Pancreas (tissue), 10 donors: ENCODE results near the gene RPS13. TPM values are rescaled to one million over a fixed set of nuclear protein-coding genes. Genes with fewer than 3 reads are reported as not detected.

ENCODE experiments used
- ATAC-seq, 4 donors: fragments of 200-7000 bp; cut with Tn5 transposase; one replicate each; pipeline versions ENCODE4 v1.8.0 to v1.9.1; 2020; ENCODE audit warnings: mild to moderate bottlenecking in 4 of 4, moderate library complexity in 4 of 4
- DNase-seq, 6 donors: peaks; one replicate each; pipeline ENCODE4 v3.0.0-alpha.2; 2020
- FAIRE-seq: peaks from 2 replicates; lab custom pipeline; 2012; peaks lifted over from hg19 to GRCh38; lab: Jason Lieb, UNC
- H3K27ac ChIP-seq, 4 donors: fragments of 200-600 bp; sonication (generic); 1 replicate in 3 of 4; 2 replicates in 1 of 4; pipeline versions ENCODE4 v1.5.0 to v1.8.0; 2020
- H3K27me3 ChIP-seq, 4 donors: fragments of 200-600 bp; one replicate each; pipeline ENCODE4 v1.8.0; 2021
- H3K36me3 ChIP-seq, 3 donors: fragments of 200-600 bp; sonication (generic) in 1 of 3; one replicate each; pipeline versions ENCODE4 v1.5.0 to v1.8.0; 2020 to 2021
- H3K4me1 ChIP-seq, 3 donors: fragments of 200-600 bp; one replicate each; pipeline ENCODE4 v1.8.0; 2021
- H3K4me3 ChIP-seq, 4 donors: fragments of 200-600 bp; sonication (generic) in 2 of 4; one replicate each; pipeline versions ENCODE4 v1.5.0 to v1.8.0; 2020 to 2021
- H3K9me3 ChIP-seq, 4 donors: fragments of 200-600 bp; one replicate each; pipeline ENCODE4 v1.8.0; 2021
- whole genome bisulfite sequencing, 2 donors: extraction: QIAGEN DNeasy Blood & Tissue Kit; methylation state at CpG; one replicate each; pipeline ENCODE4 v1.1.7; 2013; 5-methylcytosine and 5-hydroxymethylcytosine counted together
- intact Hi-C, 3 donors: fragments of 100-400 bp; cut with DNase I; formaldehyde crosslinking; loops; one replicate each; pipeline versions ENCODE4 v1.11.1 to v1.14.2; 2022
- polyA plus RNA-seq, 2 donors: library from polyadenylated mRNA; stranded (reverse); fragments of 200-250 nt; gene quantifications; one replicate each; pipeline ENCODE4 v1.2.3, GENCODE V29; 2013
- total RNA-seq, 6 donors: library from RNA; stranded (reverse); fragmentation: NEBNext Ultra II Directional in 4 of 6; extraction: Animal tissue kit (Norgen Biotek cat#: 25700) in 4 of 6; gene quantifications; one replicate each; pipeline versions ENCODE4 v1.2.1 to v1.2.4, GENCODE V29; 2021 to 2023
- TF ChIP-seq, protein P1 (sequence below), 4 donors: fragments of 200-600 bp; sonication (generic) in 3 of 4; IDR thresholded peaks; one replicate each; pipeline versions ENCODE4 v1.5.0 to v1.8.0; 2021; ENCODE audit warnings: antibody characterized with exemption in 4 of 4
- donor health status: healthy with polysubstance abuse.
- donor health status: DM: no; HTN: no; CAD: no; lungs with moderate emphysema.
- donor health status: DM: no; HTN: no; CAD: no.
- donor health status: control.
- donor health status: control.
- donor health status: Bipolar disorder and iron deficiency.
- donor health status: DM: yes; HTN: yes; CAD: no.
- donor health status: DM: no; HTN: no; CAD: no.
- donor health status: DM: no; HTN: no; CAD: no.
- donor health status: DM: yes; HTN: yes; CAD: no.

The RPS13 gene
- total and polyA plus RNA-seq, 8 donors = 504 to 1,177 (median 673) TPM

DNA sequence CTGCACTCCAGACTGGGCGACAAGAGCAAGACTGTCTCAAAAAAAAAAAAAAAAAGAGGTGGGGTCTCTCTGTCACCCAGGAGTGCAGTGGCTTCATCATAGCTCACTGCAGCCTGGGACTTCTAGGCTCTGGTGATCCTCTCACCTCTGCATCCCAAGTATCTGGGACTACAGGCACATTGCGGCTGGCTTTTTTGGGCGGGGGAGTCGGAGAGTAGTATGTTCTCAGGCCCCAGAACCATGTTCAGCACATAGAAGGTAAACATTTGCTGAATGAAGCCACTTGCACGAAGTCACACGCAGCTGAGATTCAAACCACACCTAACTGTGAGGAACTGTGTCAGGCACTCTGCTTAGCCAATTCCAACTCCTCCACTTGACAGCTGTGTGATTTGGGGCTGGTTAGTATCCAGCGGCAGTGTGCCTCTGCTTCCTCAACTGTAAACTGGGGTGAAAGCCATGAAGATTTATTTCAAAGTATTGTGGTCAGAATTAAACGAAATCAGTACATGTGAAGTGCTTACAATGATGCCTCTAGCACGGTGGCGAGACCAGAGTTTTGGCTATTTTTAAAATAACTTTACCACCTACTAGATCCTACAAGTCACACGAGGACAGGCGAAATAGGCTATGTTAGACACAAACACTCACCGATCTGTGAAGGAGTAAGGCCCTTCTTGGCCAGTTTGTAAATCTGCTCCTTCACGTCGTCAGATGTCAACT lies 789 bp downstream of the RPS13 start:
- Histone ChIP-seq H3K27me3 (no peaks in the 10 kb centered on the region), H3K4me3 (peak overlapping the region; percentile 70 to 89 (median 86)), H3K9me3 (no peaks in the 10 kb centered on the region), H3K4me1 (peaks cover 13 to 27% (median 21%) of the 10 kb centered on the region in 3 donors), H3K36me3 (peaks cover 0 to 32% (median 10%) of the 10 kb centered on the region in 3 donors), H3K27ac (peak overlapping the region; percentile 78 to 87 (median 82))
- WGBS, 2 donors = 10 to 12% methylated on average over 15 of the region's 15 CpGs
- intact Hi-C loops = no loop called here
- FAIRE-seq (no peak), DNase-seq (peak in 1 of 6 donors; percentile 23), ATAC-seq (peak in 1 of 4 donors; percentile 6)
- TF ChIP-seq, protein P1, sequence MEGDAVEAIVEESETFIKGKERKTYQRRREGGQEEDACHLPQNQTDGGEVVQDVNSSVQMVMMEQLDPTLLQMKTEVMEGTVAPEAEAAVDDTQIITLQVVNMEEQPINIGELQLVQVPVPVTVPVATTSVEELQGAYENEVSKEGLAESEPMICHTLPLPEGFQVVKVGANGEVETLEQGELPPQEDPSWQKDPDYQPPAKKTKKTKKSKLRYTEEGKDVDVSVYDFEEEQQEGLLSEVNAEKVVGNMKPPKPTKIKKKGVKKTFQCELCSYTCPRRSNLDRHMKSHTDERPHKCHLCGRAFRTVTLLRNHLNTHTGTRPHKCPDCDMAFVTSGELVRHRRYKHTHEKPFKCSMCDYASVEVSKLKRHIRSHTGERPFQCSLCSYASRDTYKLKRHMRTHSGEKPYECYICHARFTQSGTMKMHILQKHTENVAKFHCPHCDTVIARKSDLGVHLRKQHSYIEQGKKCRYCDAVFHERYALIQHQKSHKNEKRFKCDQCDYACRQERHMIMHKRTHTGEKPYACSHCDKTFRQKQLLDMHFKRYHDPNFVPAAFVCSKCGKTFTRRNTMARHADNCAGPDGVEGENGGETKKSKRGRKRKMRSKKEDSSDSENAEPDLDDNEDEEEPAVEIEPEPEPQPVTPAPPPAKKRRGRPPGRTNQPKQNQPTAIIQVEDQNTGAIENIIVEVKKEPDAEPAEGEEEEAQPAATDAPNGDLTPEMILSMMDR (IDR thresholded peaks at IDR 0.05) = no peak

DNA sequence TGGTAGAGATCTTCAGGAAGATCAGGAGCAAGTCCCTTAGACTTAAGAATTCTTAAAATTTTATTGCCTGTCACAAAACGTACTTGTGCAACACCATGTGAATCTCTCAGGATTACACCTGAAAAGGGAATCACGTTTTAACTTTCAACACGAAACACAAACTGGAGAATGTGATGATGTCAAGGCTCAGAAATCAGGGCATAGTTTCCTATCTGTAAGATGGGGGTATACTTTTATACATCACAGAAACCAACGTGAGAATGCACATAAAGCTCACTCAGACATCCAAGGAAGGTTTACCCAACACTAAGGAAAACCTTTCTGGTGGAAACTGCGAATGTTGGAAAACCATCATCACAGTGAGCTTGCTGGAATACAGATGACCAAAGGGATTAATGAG lies 2.0 kb downstream of the RPS13 start:
- 58 to 61% methylated on average over 5 of the region's 5 CpGs for WGBS, 2 donors
- H3K9me3 ChIP-seq = no peaks in the 10 kb centered on the region
- TF ChIP-seq, protein P1 (IDR thresholded peaks at IDR 0.05) = no peak
- ATAC-seq (no peak), FAIRE-seq (no peak), DNase-seq (no peak)
- peak overlapping the region in 3 of 4 donors; percentile 70 to 89 (median 86) for H3K4me3 ChIP-seq
- H3K27me3 ChIP-seq = no peaks in the 10 kb centered on the region
- H3K27ac ChIP-seq = no peak overlapping the region
- peaks cover 13 to 27% (median 21%) of the 10 kb centered on the region in 3 donors for H3K4me1 ChIP-seq
- peaks cover 0 to 32% (median 10%) of the 10 kb centered on the region in 3 donors for H3K36me3 ChIP-seq
- intact Hi-C loops = no loop called here

DNA sequence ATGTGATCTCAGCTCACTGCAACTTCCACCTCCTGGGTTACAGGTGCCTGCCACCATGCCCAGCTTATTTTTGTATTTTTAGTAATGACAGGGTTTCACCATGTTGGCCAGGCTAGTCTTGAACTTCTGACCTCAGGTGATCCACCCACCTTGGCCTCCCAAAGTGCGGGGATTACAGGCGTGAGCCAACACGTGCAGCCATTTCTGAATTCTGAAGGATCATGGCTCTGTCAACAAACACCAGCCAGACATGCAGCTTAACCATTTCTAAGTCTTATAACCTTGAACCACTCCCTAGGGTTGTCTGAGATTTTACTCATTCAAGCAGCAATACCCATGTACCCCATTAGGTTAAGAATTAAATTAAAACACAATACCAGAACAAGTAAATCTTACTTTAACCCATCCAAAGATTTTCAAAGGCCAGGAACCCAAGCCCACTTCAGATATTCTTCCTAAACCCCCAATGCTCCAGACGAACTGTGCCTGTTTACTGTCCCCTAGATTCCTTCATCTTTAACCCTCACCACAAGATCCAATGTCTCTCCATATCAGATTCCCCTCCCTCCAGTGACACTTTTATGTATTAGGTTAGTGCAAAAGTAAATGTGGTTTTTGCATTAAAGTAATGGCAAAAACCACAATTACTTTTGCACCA lies 4.0 kb downstream of the RPS13 start:
- Histone ChIP-seq H3K27ac (no peak overlapping the region), H3K36me3 (peaks cover 0 to 32% (median 10%) of the 10 kb centered on the region in 3 donors), H3K9me3 (no peaks in the 10 kb centered on the region), H3K4me1 (peaks cover 13 to 25% (median 21%) of the 10 kb centered on the region in 3 donors), H3K27me3 (no peaks in the 10 kb centered on the region), H3K4me3 (no peak overlapping the region)
- ATAC-seq (no peak), DNase-seq (no peak), FAIRE-seq (no peak)
- WGBS, 2 donors = 47 to 51% methylated on average over 4 of the region's 4 CpGs
- TF ChIP-seq, protein P1 (IDR thresholded peaks at IDR 0.05) = no peak
- intact Hi-C loops = no loop called here

DNA sequence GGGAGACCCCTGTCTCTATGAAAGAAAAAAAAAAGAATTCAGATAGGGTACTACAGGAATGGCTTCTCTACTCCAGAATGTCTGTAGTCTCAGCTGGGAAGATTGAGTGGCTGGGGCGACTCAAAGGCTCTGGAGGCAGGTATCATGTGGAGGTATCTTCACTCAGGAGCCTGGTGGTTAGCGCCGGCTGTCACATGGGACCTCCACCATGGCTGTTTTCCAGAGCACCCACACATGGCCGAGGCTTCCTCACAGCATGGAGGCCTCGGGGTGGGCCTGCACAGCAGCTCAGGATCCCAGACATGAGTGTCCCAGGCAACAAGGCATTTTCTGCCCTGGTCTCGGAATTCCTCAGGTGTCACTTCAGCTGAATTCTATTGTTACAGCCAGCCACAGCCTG lies 10.1 kb downstream of the RPS13 start:
- no peaks in the 10 kb centered on the region for H3K4me1 ChIP-seq
- DNase-seq = no peak
- no peak overlapping the region for H3K4me3 ChIP-seq
- no peaks in the 10 kb centered on the region for H3K36me3 ChIP-seq
- H3K27me3 ChIP-seq = no peaks in the 10 kb centered on the region
- intact Hi-C loops = loop anchor here in 2 of 3 donors (5.0 to 10.0 kb wide), 3 partner anchors 120 to 263 kb away; no protein-coding TSS in a partner anchor
- FAIRE-seq = no peak
- H3K27ac ChIP-seq = no peak overlapping the region
- no peaks in the 10 kb centered on the region for H3K9me3 ChIP-seq
- no peak for ATAC-seq
- TF ChIP-seq, protein P1 (IDR thresholded peaks at IDR 0.05) = no peak
- WGBS, 2 donors = 90 to 94% methylated on average over 6 of the region's 6 CpGs
